GM19455 (cell line): ENCODE measurements around the gene LRRC27.

Experiments used
- ATAC-seq: cut with Tn5 transposase; IDR thresholded peaks from one replicate; pipeline ENCODE4 v1.9.1; 2021; ENCODE audit not compliant: unreplicated experiment

LRRC27 gene

DNA sequence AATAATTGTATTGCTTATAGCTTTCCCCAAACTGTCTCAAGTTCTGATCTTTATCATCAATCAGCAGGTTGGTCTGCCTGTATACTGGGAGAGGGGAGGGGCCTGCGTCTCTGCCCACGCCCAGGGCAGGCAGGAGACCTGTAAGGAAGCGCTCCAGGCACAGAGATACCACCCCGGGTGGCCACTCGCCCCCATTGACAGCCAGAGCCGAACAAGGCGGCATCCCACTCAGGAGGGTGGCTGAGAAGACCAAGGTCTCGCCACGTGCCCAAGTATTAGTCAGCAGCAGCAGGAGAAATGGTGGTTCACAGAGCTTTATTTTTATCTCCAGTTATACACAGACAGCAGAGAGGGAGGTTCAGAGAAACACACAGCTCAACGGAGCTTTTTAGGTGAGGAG lies 31.4 kb upstream of the LRRC27 start:
- no peak for ATAC-seq

DNA sequence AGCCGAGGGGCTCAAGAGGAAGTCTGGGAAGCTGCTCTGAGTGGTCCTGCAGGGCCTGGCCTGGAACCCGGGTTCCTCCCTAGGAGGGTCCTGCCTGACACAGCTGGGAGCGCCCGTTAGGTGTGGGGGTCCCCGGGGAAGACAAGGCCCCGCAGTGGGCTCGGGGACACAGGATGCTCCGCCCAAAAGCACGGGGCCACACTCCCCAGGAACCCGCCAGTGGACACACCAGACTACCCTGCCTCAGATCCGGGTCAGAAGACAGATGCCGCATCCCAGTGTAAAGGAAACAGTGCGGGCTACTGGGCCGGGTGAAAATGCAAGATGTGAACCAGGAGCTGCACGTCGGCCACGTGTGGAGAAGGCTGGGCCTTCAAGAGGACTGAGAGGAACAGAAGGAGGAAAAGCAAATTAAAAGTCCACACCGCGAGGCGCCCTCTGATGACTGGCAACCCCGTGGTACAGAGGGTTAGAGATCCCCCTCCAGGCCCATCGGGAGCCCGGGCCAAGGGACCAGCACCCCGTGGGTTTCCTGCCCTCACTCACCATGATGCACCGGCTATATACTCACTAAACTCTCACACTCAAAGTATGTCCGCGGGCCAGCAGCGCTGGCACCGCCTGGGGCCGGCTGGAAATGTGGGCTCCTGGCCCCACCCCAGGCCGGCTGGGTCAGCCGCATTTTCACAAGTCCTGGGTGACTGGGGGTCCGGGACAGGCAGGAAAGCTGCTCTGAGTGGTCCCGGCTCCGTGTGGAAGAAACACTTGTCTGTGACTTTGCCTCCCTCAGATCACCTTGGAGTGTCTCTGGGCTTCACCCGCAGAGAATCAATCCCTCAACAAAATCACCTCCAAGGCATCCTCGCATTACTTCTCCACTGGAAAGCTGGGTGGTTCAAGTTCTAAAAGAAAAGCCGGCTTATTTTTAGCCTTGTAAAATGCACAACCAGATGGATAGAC lies 30.3 kb upstream of the LRRC27 start:
- no peak for ATAC-seq

DNA sequence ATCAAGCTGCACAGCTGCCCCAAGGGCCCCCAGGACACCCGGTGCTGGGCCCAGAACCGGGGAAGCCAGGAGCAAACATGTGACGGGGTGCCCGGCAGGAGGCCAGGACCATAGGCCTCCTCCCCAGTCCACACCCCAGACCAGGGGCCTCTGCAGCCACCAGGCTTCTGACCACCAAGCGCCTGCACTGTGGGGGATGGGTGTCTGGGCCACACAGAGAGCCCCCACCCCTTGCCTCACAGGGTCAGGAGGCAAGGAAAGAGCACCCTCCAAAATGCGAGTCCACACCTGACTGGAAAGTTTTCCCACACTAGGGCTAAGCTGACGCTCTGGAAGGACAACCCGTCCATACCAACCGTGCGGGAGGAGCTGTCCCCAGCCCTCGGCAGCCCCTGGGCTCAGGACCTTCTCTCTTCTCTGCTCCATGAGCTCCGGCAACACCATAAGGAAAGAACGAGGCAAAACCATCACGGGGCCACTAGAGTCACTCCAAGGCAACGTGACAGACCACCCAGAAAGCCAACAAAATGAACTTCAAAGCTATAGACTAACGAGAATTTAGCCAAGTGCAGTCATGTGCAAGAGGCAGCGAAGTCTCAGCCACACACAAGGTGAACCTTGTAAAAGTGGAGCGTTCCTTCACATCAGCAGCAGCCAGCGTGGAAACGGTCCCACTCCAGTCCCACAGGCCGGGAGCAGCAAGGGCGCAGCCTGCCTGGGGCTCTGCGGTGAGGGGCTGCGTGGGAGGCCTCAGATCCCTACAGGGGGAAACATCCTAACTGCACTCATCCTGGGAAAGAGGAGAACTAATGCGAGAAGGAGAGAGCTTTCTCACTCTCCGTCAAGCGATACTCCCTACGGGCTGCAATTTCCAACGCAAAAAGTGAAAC lies 29.3 kb upstream of the LRRC27 start:
- no peak for ATAC-seq

DNA sequence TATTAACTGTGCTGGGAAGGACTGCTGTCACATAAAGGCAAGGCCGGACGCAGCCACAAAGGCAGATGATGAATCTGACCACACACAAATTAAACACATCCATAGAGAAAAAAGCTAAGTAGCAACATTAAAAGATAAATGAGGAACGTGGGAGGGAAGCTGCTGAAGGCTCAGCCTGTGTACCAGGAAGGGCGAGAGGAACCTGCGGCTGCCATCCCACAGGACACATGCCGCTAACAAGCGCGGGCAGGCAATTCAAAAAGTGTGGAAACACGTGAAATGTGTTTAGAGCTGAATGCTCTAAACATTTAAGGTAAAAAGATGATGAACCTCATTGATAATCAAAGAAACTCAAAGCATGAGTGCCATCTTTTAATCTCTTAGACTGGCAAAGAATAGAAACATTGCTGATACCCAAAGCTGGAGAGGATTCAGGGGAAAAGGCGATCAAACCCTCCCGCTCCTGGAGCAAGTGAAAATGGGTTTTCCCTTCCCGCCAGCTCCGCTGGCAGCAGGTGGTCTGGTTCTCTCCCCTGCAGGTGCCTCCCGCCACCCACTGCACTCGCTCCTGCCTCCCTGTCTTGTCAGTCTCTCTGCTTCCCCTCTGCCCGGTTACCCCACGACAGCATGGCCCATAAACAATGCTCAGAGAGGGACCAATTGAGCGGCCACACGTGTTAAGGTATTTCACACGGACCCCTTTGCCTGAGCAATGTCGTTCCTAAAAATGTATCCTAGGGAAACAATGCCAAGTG lies 28.5 kb upstream of the LRRC27 start:
- ATAC-seq, result no peak

DNA sequence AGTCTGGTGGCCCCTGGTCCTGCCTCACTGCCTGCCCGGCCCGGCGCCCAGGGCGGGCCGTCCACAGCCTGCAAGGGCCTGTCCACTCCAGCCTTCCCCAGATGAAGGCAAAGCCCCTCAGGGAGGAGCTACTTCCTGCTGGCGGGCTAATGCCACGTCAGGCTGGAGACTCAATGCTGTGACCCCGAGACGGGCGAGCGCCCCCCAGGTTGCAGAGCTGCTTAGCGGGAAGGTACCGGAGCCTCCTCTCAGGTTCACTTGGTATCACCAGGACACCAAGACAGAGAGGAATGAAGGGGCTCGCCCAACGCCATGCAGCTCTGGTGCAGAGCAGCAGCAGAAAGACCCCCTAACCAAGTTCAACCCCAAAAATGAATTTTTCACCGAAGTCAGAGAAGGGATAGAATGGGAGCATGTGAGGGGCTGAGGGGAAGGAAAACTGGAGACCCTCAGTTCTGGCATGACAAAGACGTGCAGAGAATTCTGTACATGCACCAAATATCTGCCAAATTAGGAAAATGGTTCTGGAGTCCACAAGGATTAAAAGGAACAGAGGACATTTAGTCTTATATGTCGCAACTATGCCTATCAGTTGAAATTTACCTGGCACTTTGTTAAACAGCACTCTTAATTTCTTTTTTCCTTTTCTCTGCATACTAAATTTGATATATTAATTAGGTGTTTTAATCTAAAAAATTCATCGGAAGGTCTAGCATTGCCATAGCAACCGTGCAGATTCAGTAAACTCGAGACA lies 27.1 kb upstream of the LRRC27 start:
- ATAC-seq, result no peak

DNA sequence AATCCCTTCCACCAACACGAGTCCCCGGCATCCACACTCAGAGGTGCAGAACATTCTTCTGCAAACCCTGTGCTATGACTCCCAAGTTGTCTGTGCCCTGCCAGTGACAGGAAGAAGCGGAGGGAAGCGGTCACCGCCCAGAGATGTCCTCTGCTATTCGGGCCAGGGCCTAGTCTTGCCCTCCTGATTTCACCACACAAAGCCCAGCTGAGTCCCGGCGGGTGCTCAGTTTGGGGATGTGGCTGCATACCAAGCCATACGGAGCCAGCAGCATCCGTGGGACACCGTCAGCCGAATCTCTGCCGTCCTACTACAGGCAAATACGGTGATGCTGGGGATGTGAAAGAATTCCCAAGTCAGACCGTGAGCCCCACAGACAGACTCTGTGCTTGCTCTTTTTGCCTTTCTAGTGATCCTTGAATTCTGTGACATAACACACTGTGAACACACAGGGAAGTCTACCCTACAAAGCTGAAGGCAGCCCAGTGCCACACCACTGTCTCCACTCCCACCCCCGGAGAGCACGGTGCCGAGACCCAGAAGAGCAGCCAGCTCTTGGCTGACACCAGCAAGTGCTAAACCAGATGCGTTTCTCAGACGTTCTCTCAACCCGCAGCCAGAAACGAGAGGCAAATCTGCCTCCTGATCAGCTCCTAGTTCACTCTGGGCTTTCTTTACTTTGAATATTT lies 26.2 kb upstream of the LRRC27 start:
- no peak for ATAC-seq

DNA sequence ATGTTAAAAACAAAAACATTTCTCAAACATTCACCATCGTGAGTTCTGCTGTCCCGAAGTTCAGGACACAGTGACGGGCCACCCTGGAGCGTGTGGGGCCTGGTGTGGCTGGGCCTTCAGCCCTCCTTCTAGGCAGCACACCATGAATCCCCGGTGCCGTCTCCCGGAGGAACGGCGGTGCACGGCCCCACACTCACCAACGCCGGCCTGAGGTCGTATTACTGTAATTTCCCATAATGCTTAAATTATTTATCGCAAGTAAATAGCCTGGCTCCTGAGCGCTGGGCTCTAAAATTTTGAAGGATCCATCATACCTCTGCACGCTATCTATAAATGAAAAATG lies 25.7 kb upstream of the LRRC27 start:
- no peak for ATAC-seq

DNA sequence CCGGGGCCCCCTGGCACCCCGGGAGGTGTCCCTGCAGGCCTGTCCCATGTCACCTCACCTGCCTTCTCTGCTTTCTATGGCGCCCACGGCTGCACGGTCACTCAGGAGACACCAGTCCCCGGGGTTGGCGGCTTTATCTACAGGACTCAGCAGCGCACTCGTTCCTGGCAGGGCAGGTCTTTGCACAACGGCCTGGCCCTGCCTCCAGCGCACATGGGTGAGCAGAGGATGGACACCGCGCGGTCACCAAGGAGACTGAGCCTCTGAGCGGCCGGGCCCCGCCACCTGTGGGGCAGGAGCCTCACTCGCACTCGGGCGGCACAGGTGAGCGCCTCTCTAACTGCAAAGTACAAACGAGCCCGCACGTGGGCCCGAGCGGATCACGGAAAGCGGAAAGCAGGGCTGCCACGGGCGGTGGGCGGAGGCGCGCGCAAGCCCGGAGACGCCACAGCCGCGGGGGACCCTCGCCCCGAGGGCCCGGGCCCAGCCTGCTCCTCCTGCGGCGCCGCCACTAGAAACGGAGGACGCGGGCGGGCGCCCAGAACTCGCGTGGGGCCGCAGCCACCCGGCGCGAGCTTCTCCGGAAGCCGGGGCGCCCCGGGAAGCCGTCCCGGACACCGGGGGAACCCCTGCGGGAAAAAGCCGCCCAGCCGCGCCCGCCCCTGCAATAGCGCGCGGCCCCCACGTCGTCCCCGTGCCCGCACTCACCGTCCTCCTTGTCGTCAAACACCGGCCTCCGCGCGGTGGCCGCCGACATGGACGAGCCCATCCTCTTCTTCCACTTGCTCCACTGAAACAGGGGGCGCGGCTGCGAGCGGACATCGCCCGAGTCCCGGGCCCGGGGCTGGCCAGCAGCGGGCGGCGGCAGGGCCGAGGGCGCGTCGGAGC lies 24.9 kb upstream of the LRRC27 start:
- ATAC-seq, result peak; percentile 9

DNA sequence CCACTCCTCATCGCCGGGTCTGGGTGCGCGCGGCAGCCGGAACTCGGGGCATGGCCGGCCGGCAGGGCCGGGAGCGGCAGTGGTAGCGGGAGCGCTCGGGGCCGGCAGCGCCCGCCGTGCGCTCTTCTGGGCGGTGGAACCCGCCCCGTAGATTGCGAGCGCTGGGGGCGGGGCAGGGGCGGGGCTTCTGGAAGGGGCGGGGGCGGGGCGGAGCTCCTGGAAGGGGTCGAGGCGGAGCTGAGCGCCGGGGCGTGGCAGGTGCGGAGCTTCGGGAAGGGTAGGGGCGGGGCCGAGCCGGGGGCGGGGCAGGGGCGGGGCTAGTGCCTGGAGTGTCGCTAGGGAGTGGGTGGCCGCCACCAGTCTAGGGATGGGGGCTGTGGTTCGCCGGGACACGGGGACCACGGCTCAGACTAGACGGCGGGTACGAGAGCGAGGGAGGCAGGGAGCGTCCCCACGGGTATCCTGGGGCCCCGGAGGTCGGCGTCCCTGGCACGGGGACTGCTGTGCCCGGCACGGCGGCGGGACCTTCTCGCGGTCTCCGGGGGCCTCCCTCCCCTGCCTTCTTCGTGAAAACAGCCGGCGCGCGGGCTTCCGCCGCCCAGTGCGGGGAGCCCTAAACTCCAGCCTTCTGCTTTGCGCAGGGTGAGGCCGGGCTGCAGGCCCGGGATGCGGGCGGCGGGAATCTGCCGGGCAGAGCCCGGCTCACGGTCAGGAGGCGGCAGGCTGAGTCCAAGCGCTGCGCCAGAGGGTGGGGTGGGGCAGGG lies 24.0 kb upstream of the LRRC27 start, which contains the start of gene STK32C:
STK32C (minus strand) TSS at position 128 of the 764 bp plus-strand sequence; CDS start at position 11, 117 bp downstream.
- peak; percentile 80 for ATAC-seq

DNA sequence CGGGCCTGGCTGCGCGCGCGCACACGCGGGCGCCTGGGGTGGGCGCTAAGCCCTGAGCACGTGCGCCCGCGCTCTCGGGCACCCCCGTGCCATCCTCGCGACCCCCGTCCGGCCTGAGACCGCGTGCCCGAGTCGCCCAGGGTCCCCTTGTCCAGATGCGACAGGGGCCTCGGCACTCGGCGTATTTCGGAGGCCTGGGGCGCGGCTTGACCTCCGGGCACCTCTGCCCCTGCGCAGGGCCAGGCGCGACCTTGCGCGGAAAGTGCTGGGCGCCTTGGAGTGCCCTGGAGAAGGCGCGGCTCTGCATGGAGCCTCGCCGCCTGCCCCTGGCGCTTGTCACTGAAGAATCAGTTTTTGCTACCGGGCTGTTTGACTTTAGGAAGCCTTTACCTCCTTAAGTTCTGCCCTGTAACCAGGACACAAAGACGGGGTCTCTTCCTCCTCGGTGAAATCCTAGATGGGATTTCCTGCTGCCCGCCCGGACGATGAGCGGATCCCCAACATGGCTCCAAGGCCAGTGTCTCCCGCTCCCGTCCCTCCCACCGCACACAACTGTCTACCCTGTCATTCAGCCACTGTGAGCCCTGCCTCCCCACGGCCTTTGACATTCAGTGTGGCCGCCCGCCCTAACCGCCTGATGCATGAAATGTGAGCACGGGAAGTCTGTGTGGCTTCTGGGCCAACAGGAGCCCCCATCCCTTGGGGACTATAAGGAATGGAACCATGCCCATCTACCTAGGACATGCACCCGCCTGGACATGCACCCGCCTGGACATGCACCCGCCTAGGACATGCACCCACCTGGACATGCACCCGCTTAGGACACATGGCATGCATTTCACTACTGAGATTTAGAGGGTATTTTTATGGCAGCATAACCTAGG lies 23.2 kb upstream of the LRRC27 start:
- ATAC-seq, result no peak

DNA sequence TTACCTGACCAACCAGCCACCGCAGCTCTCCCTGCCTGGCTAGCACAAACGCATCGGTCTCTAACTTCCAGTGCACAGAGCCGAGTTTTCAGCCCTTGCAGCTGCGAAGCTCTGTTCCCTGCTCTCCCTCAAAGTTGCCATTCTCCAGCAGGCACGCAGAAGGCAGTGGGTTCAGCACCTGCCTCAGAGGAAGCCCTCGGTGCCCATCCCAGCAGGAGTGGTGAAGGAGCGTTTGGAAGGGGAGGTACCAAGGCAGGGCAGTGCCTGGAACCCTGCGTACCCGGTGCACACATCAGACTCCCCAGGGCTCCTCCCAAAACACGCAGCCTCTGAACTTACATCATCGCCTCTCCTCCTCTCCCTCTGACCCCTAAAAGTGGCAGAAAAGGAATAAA lies 22.5 kb upstream of the LRRC27 start:
- ATAC-seq, result no peak

DNA sequence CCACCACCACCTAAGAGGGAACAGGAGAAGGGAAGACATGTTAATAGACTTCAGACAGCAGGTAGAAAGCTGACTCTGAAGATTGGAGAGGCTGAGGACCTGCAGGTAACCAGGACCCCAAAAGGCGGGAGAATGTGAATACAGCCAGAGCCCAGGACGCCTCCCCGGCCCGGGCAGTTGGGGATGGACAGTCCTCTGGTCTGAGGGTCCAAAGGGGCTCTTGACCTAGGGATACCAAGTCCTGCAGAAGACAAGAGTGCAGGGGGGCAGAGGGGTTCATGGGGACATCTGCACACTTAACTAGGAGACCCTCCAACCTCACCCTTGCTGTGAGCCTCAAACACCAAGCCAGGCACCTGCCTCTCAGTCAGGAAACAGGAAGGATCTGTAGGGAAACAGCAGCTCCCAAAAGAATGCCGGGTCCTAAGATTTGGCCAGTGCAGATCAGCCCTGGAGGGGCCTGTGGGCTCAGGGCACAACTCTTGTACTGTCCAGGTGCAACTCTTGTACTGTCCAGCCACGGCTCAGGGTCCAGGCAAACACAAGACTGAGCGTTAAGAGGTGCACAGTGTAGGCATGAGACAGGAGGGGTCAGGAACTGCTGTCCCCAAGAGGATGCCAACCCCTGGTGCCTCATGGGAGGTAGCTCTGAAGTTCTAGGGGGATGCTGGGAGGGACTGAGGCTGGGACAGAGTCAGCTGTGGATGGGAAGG lies 22.0 kb upstream of the LRRC27 start:
- no peak for ATAC-seq

DNA sequence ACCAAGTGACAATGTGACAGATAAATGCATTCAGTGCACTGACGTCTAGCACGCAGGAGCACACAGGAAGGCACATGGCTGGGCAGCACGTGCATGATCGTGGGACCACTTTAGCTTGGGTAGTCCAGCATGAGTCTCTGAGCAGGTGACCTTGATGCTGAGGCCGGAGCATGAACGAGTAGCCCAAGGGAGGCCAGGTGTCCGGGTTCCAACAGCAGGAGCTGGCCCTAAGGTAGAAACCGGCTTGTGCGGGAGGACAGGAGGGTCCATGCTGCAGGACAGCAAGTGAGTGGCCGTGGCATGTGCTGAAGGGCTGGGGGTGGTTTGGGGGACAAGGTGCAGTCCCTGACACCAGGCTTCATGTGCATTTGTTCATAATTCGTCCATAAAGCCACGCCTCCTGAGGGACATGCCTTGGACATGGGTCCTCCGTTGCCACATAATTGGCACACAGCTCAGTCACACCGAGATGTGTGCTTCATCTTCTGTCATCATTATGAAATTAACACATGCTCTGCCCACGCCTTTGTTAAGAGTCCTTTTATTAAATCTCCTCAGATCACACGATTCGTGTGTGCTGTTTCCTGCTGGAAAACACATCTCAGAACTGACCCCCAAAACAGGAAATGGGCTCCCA lies 21.2 kb upstream of the LRRC27 start:
- no peak for ATAC-seq

DNA sequence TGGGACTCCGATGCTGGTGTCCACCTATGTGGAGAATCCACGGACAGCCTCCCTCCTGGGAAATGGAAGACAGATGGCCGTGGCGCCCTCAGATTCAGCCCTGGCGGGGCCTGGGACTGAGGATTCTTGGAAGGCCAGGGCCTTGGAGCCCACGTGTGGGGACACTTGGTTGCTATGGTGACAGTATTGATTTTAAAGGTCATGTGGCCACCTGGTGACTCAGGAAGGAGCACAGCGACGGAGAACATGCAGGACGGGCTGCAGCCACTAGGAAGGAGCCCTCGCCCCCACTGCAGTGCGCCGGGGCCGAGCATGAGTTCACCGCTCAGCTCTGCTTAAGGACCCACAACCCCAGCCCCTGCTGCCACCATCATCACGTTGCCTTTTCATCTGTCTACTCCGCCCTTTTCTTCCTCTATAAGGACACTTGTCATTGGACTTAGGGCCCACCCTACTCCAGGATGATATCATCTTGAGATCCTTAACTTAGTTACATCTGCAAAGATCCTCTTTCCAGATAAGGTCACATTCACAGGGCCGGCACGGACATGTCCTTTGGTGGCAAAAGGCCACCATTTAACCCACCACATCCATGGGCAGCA lies 20.6 kb upstream of the LRRC27 start:
- ATAC-seq, result no peak

DNA sequence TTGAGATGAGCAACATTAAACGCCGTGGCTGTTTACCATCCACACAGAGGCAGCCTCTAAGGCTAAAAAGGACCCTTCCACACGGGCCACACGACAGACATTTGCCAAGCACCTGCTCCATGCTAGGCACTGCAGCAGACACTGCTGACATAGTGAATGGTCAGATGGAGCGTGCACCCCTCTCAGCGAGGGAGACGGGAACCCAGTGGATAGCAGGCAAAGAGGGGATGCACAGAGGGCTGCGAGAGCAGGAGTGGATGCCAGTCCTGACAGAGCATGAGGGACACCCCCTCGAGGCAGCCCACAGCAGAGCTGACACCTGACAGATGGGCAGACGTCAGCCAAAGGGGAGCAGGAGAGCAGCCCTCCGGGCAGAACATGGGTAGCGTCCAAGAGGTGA lies 18.7 kb upstream of the LRRC27 start:
- ATAC-seq, result no peak

DNA sequence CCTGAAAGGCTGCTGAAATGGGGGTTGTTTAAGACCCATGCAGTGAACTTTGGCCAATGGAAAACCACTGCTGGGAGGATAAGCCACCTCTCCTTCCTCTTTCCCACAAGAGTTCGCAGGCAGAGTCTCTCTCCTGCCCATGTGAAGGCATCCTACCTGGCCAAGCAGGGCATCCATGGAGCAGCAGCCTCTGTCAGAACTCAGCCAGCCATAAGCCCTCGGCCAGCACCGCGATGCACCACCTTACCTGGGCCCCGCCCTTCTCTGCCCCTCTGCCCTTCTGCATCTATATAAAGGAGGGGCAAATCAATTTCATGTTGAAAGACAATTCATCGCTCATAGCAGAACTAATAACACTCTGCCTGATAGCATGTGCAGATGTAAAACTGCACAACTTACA lies 18.1 kb upstream of the LRRC27 start:
- ATAC-seq, result no peak
